Osteocyte (in vitro differentiated cells): ENCODE results near the gene YPEL1. TPM values are rescaled to one million over a fixed set of nuclear protein-coding genes. Genes with fewer than 3 reads are reported as not detected.
"Not testable (repeated sequence)": the region's sequence is repeated elsewhere in the genome, so short reads cannot be mapped to it uniquely, and the experiment has no call there.

Source experiments
- DNase-seq: peaks from one replicate; pipeline ENCODE4 v3.0.0; 2021; ENCODE audit warnings: mixed read lengths; ENCODE audit not compliant: unreplicated experiment; ENCODE audit errors: extremely low spot score
- H3K27ac Mint-ChIP-seq: one replicate; pipeline ENCODE4 v1.8.0; 2021; ENCODE audit warnings: mild to moderate bottlenecking, mixed read lengths; ENCODE audit not compliant: unreplicated experiment
- H3K27me3 Mint-ChIP-seq: one replicate; pipeline ENCODE4 v1.8.0; 2021; ENCODE audit warnings: mixed read lengths; ENCODE audit not compliant: unreplicated experiment
- H3K36me3 Mint-ChIP-seq: one replicate; pipeline ENCODE4 v1.8.0; 2021; ENCODE audit warnings: mixed read lengths; ENCODE audit not compliant: unreplicated experiment
- H3K4me1 Mint-ChIP-seq: one replicate; pipeline ENCODE4 v1.8.0; 2021; ENCODE audit warnings: mixed read lengths; ENCODE audit not compliant: unreplicated experiment
- H3K4me3 Mint-ChIP-seq: one replicate; pipeline ENCODE4 v1.8.0; 2021; ENCODE audit warnings: mild to moderate bottlenecking, moderate library complexity, mixed read lengths; ENCODE audit not compliant: unreplicated experiment
- H3K9me3 Mint-ChIP-seq: one replicate; pipeline ENCODE4 v1.8.0; 2021; ENCODE audit warnings: mixed read lengths; ENCODE audit not compliant: unreplicated experiment
- CTCF ChIP-seq: fragments of 200-600 bp; sonication (generic); IDR thresholded peaks from 2 replicates; pipeline ENCODE4 v1.5.0; 2021; ENCODE audit warnings: antibody characterized with exemption, mild to moderate bottlenecking, moderate library complexity
- total RNA-seq: library from RNA; stranded (reverse); gene quantifications from 2 replicates; pipeline ENCODE4 v1.2.1, GENCODE V29; 2021

The YPEL1 gene
- total RNA-seq, 1 donor from 2014 or later: 14.7 TPM

- Mint-ChIP-seq H3K4me1 (peaks cover 6% of the 10 kb centered on the region), H3K4me3 (no peak overlapping the region), H3K27me3 (no peaks in the 10 kb centered on the region), H3K27ac (no peak overlapping the region), H3K9me3 (no peaks in the 10 kb centered on the region), H3K36me3 (peaks cover 13% of the 10 kb centered on the region)
- TF ChIP-seq CTCF: no peak
- no peak for DNase-seq
These were observed 53.8 kb downstream of the YPEL1 start for GRCh38 chr22:21681566-21682370.

- TF ChIP-seq CTCF: no peak
- H3K36me3 Mint-ChIP-seq: peaks cover 13% of the 10 kb centered on the region
- H3K9me3 Mint-ChIP-seq: no peaks in the 10 kb centered on the region
- H3K4me1 Mint-ChIP-seq: peaks cover 6% of the 10 kb centered on the region
- no peak for DNase-seq
- no peak overlapping the region for H3K4me3 Mint-ChIP-seq
- no peaks in the 10 kb centered on the region for H3K27me3 Mint-ChIP-seq
- peak overlapping the region; percentile 23 for H3K27ac Mint-ChIP-seq
These were observed 54.6 kb downstream of the YPEL1 start for GRCh38 chr22:21680830-21681565.

- Mint-ChIP-seq H3K4me3 (no peak overlapping the region), H3K4me1 (peaks cover 6% of the 10 kb centered on the region), H3K36me3 (peaks cover 14% of the 10 kb centered on the region), H3K27ac (no peak overlapping the region), H3K27me3 (no peaks in the 10 kb centered on the region), H3K9me3 (no peaks in the 10 kb centered on the region)
- no peak for DNase-seq
- TF ChIP-seq CTCF: no peak
These were observed 56.2 kb downstream of the YPEL1 start for GRCh38 chr22:21679383-21679782.

GRCh38 chr22:21678842-21679241 lies 56.8 kb downstream of the YPEL1 start:
- H3K4me3 Mint-ChIP-seq, H3K9me3 Mint-ChIP-seq, H3K4me1 Mint-ChIP-seq, H3K27me3 Mint-ChIP-seq, DNase-seq, H3K27ac Mint-ChIP-seq: not testable (repeated sequence)
- H3K36me3 Mint-ChIP-seq: peaks cover 15% of the 10 kb centered on the region

- H3K36me3 Mint-ChIP-seq: peaks cover 18% of the 10 kb centered on the region
- no peaks in the 10 kb centered on the region for H3K27me3 Mint-ChIP-seq
- H3K4me1 Mint-ChIP-seq: peaks cover 6% of the 10 kb centered on the region
- H3K4me3 Mint-ChIP-seq: no peak overlapping the region
- H3K27ac Mint-ChIP-seq: no peak overlapping the region
- H3K9me3 Mint-ChIP-seq: no peaks in the 10 kb centered on the region
- no peak for TF ChIP-seq CTCF
- no peak for DNase-seq
These were observed 57.8 kb downstream of the YPEL1 start for GRCh38 chr22:21677606-21678443.
